Testis (tissue), 3 donors: ENCODE results near the gene MILR1. TPM values are rescaled to one million over a fixed set of nuclear protein-coding genes. Genes with fewer than 3 reads are reported as not detected.
A peak's percentile ranks its signal among the peaks of the same experiment; 100 is the strongest.
"Not testable (repeated sequence)": the region's sequence is repeated elsewhere in the genome, so short reads cannot be mapped to it uniquely, and the experiment has no call there.

Source experiments
- DNase-seq: peaks from one replicate; pipeline ENCODE4 v3.0.0-alpha.2; 2019
- H3K27ac ChIP-seq, 2 donors: fragments of 200-600 bp; sonication (generic); one replicate each; pipeline ENCODE4 v1.5.1; 2019
- H3K27me3 ChIP-seq: fragments of 200-600 bp; sonication (generic); one replicate; pipeline ENCODE4 v1.5.1; 2019
- H3K36me3 ChIP-seq: fragments of 200-600 bp; sonication (generic); one replicate; pipeline ENCODE4 v1.5.1; 2017; ENCODE audit warnings: low read depth; ENCODE audit errors: missing control alignments
- H3K4me1 ChIP-seq: fragments of 200-600 bp; sonication (generic); one replicate; pipeline ENCODE4 v1.5.1; 2019
- H3K4me3 ChIP-seq, 2 donors: fragments of 200-600 bp; sonication (generic); one replicate each; pipeline ENCODE4 v1.5.1; 2017 to 2019
- H3K9me3 ChIP-seq: fragments of 200-600 bp; sonication (generic); one replicate; pipeline ENCODE4 v1.5.1; 2017
- CTCF ChIP-seq, 3 experiments: fragments of 450-650 bp in 2 of 3; fragments of 200-600 bp in 1 of 3; sonication (generic) in 1 of 3; IDR thresholded peaks; one replicate each; pipeline ENCODE4 v1.5.1; 2016 to 2019; ENCODE audit warnings: antibody characterized with exemption in 3 of 3, mild to moderate bottlenecking in 2 of 3, moderate library complexity in 1 of 3
- POLR2A ChIP-seq: fragments of 450-650 bp; IDR thresholded peaks from one replicate; pipeline ENCODE4 v1.6.1; 2017; ENCODE audit warnings: antibody characterized with exemption, mild to moderate bottlenecking, moderate library complexity
- WGBS, 2 donors: methylation state at CpG; one replicate each; pipeline ENCODE4 v1.1.5; 2018; 5-methylcytosine and 5-hydroxymethylcytosine counted together
- intact Hi-C: fragments of 100-400 bp; cut with DNase I; formaldehyde crosslinking; loops from one replicate; pipeline ENCODE4 v1.15.1; 2023; ENCODE audit warnings: low total_unique reads
- polyA plus RNA-seq: library from polyadenylated mRNA; stranded (reverse); fragments of 350-450 nt; fragmentation: Illumina TruSeq; extraction: RNeasy Lipid Tissue Mini Kit (QIAGEN cat#74804); gene quantifications from one replicate; pipeline ENCODE4 v1.2.3, GENCODE V29; 2014; ENCODE audit warnings: low read depth, low replicate concordance; ENCODE audit not compliant: insufficient read depth
- total RNA-seq, 2 donors: library from RNA; depleted of rRNA; stranded (reverse); fragments of >200 nt; gene quantifications; one replicate each; pipeline ENCODE4 v1.2.3, GENCODE V29; 2016

Gene MILR1
- total and polyA plus RNA-seq, 3 donors from 2014 or later = 3.1 to 5.5 (median 3.7) TPM

GRCh38 chr17:64418506-64419339 is 30.2 kb upstream of the MILR1 start:
- no peaks in the 10 kb centered on the region for H3K27me3 ChIP-seq
- WGBS, 2 donors = 29 to 33% methylated on average over 19 of the region's 19 CpGs
- peak; percentile 25 for DNase-seq
- peaks cover 6% of the 10 kb centered on the region for H3K4me1 ChIP-seq
- no peaks in the 10 kb centered on the region for H3K36me3 ChIP-seq
- H3K4me3 ChIP-seq = no peak overlapping the region
- no peaks in the 10 kb centered on the region for H3K9me3 ChIP-seq
- intact Hi-C loops = no loop called here
- TF ChIP-seq POLR2A (no peak), CTCF (IDR thresholded peaks at IDR 0.05) (peak; percentile 72 to 83 (median 80))
- H3K27ac ChIP-seq = peak overlapping the region; percentile 12 to 37

GRCh38 chr17:64420143-64420670 is 28.7 kb upstream of the MILR1 start:
- H3K4me1 ChIP-seq = peaks cover 6% of the 10 kb centered on the region
- TF ChIP-seq CTCF (IDR thresholded peaks at IDR 0.05) (peak; percentile 72 to 78 (median 75)), POLR2A (no peak)
- H3K9me3 ChIP-seq = no peaks in the 10 kb centered on the region
- H3K36me3 ChIP-seq = no peaks in the 10 kb centered on the region
- no peak for DNase-seq
- 37 to 40% methylated on average over 6 of the region's 6 CpGs for WGBS, 2 donors
- intact Hi-C loops = no loop called here
- H3K4me3 ChIP-seq = no peak overlapping the region
- H3K27me3 ChIP-seq = no peaks in the 10 kb centered on the region
- no peak overlapping the region for H3K27ac ChIP-seq

GRCh38 chr17:64422121-64422520 is 26.8 kb upstream of the MILR1 start:
- H3K4me1 ChIP-seq, H3K9me3 ChIP-seq, intact Hi-C loops, H3K27me3 ChIP-seq, H3K4me3 ChIP-seq, H3K27ac ChIP-seq, H3K36me3 ChIP-seq, DNase-seq: not testable (repeated sequence)
- WGBS, 2 donors = 84 to 96% methylated on average over 9 of the region's 9 CpGs

- no peak for TF ChIP-seq CTCF (IDR thresholded peaks at IDR 0.05)
- no peak for DNase-seq
- intact Hi-C loops = no loop called here
- H3K4me1 ChIP-seq = peaks cover under 1% of the 10 kb centered on the region
- no peaks in the 10 kb centered on the region for H3K27me3 ChIP-seq
- WGBS, 2 donors = 60 to 83% methylated on average over 3 of the region's 3 CpGs
- H3K9me3 ChIP-seq = no peaks in the 10 kb centered on the region
- H3K27ac ChIP-seq = no peak overlapping the region
- H3K4me3 ChIP-seq = no peak overlapping the region
- H3K36me3 ChIP-seq = no peaks in the 10 kb centered on the region
These were observed 25.0 kb upstream of the MILR1 start for GRCh38 chr17:64423881-64424280.

GRCh38 chr17:64424324-64424849 is 24.5 kb upstream of the MILR1 start:
- Histone ChIP-seq H3K9me3 (no peaks in the 10 kb centered on the region), H3K4me1 (no peaks in the 10 kb centered on the region), H3K4me3 (no peak overlapping the region), H3K36me3 (no peaks in the 10 kb centered on the region), H3K27me3 (no peaks in the 10 kb centered on the region), H3K27ac (no peak overlapping the region)
- intact Hi-C loops = no loop called here
- 67 to 88% methylated on average over 1 of the region's 1 CpG for WGBS, 2 donors
- DNase-seq = no peak
- no peak for TF ChIP-seq POLR2A
- no peak for TF ChIP-seq CTCF (IDR thresholded peaks at IDR 0.05)
